ENCODE data around the gene NUP93.
"Not testable (repeated sequence)": the region's sequence is repeated elsewhere in the genome, so short reads cannot be mapped to it uniquely, and the experiment has no call there.

NUP93 gene

DNA sequence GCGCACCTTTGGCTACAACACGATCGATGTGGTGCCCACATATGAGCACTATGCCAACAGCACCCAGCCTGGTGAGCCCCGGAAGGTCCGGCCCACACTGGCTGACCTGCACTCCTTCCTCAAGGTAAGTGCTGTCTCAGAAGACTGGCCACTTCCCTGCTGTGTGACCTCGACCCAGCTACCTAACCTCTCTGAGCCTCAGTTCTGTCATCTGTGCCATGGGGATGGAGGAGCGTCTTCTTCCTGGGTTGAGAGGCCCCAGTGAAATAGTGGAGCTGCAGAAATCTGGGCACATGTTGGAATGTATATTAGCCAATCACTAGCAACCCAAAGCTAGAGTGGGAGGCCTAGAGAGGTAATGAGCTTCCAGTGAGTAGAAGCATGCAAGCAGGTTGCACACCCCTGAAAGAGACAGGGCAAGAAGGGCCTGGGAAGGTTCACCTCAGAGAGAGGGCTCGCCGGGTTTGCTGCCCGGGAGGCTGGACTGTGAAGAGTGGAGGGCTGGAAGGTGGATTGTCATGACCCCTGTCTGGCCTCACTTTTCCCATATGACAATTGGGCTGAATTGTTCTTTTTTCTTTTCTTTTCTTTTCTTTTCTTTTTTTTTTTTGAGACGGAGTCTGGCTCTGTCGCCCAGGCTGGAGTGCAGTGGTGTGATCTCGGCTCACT is 135.6 kb downstream of the NUP93 start:
- Mint-ChIP-seq H3K27ac (no peak overlapping the region), H3K9me3 (no peaks in the 10 kb centered on the region), H3K36me3 (no peaks in the 10 kb centered on the region), H3K27me3 (no peaks in the 10 kb centered on the region), H3K4me3 (no peak overlapping the region), H3K4me1 (peaks cover 33% of the 10 kb centered on the region)

DNA sequence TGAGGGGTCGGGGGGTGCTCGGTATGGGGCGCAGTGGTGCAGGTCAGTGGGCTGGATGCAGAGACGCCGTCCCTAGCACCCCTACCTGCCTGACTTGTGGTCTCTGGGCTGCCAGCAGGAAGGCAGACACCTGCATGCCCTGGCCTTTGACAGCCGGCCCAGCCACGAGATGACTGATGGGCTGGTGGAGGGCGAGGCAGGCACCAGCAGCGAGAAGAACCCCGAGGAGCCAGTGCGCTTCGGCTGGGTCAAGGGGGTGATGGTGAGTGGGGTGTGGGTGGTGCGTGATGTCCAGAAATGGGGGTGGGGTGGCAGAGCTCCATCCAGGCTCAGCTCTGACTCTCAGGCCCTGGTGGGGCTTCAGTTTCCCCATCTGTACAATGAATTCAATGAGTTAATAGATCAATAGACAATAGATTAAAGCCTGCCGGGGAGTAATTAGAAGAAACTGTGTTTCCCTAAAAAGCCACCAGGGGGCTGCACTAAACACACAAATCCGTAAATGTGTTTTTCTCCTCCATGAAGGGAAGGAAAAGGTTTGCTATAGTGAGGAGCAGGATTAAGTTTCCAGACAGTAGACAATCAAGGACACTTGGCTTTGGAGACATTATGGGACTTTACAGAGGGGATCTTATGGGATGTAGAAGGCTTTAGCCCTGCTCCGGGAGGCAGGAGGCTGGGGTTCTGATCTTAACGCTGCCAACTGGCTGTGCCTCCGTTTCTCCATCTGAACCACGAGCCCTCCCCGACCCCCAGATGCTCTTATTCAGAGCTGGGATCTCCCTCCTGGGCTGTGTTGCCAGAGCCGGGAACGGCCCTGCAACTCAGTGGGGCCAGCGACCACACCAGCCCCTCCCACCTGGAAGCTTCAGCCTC is 137.3 kb downstream of the NUP93 start:
- H3K36me3 Mint-ChIP-seq = no peaks in the 10 kb centered on the region
- peaks cover 16% of the 10 kb centered on the region for H3K4me1 Mint-ChIP-seq
- H3K4me3 Mint-ChIP-seq = no peak overlapping the region
- H3K27me3 Mint-ChIP-seq = no peaks in the 10 kb centered on the region
- no peak overlapping the region for H3K27ac Mint-ChIP-seq
- no peaks in the 10 kb centered on the region for H3K9me3 Mint-ChIP-seq

DNA sequence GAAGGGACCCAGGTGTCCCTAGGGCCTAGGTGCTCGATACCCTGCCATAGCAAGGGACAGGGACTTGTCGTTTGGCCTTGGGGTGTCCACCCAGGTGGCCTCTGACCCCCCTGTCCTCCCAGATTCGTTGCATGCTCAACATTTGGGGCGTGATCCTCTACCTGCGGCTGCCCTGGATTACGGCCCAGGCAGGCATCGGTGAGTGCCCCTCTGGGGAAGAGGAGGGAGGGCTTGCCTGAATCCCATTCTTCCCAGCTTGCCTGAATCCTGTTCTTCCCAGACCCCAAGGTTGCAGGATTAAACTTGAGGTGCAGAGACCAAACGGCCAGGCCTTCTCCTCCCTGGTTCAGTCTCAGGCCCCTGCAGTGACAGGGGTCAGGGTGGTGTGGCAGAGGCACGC is 138.2 kb downstream of the NUP93 start:
- no peaks in the 10 kb centered on the region for H3K9me3 Mint-ChIP-seq

DNA sequence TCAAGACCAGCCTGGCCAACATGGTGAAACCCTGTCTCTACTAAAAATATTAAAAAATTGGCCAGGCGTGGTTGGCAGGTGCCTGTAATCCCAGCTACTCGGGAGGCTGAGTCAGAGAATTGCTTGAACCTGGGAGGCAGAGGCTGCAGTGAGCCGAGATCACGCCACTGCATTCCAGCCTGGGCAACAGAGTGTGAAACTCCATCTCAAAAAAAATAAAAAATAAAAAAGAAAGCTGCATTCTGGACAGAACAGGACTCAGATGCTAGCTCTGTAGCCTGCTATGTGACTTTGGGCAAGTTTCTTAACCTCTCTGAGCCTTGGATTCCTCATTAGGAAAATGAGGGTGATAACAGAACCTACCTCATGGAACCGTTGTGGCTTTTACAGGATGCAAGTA is 138.8 kb downstream of the NUP93 start:
- not testable (repeated sequence) for H3K4me1 Mint-ChIP-seq, H3K27ac Mint-ChIP-seq, H3K9me3 Mint-ChIP-seq, H3K27me3 Mint-ChIP-seq, H3K36me3 Mint-ChIP-seq, H3K4me3 Mint-ChIP-seq

More for the DNA sequence above, 138.2 kb downstream of the NUP93 start:
- Mint-ChIP-seq H3K4me3 (no peak overlapping the region), H3K4me1 (peaks cover 6% of the 10 kb centered on the region), H3K36me3 (no peaks in the 10 kb centered on the region), H3K27me3 (no peaks in the 10 kb centered on the region), H3K27ac (no peak overlapping the region)

DNA sequence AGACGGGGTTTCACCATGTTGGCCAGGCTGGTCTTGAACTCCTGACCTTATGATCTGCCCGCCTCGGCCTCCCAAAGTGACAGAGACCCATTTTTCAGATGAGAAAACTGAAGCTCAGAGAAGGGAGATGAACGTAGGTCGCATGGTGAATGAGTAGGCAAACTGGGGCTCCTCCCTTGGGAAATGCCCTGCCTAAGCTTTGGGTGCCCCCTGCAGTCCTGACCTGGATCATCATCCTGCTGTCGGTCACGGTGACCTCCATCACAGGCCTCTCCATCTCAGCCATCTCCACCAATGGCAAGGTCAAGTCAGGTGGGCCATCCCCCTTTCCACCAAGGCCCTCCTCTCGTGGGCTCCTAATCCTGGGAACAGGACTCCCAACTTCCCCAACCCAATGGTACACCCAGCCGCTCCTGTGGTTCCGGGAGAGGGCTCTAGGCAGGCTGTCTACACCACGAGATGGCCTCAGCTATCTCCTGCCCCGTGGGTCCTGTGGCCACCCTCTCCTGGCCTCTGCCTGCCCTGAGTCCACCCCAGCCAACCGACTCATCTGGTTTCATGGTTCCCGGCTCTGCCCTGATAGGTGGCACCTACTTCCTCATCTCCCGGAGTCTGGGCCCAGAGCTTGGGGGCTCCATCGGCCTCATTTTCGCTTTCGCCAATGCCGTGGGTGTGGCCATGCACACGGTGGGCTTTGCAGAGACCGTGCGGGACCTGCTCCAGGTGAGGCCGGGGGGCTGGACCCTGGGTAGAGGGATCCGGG is 139.8 kb downstream of the NUP93 start:
- Mint-ChIP-seq H3K4me3 (no peak overlapping the region), H3K27me3 (no peaks in the 10 kb centered on the region), H3K4me1 (peaks cover 5% of the 10 kb centered on the region), H3K27ac (no peak overlapping the region), H3K9me3 (no peaks in the 10 kb centered on the region), H3K36me3 (no peaks in the 10 kb centered on the region)

DNA sequence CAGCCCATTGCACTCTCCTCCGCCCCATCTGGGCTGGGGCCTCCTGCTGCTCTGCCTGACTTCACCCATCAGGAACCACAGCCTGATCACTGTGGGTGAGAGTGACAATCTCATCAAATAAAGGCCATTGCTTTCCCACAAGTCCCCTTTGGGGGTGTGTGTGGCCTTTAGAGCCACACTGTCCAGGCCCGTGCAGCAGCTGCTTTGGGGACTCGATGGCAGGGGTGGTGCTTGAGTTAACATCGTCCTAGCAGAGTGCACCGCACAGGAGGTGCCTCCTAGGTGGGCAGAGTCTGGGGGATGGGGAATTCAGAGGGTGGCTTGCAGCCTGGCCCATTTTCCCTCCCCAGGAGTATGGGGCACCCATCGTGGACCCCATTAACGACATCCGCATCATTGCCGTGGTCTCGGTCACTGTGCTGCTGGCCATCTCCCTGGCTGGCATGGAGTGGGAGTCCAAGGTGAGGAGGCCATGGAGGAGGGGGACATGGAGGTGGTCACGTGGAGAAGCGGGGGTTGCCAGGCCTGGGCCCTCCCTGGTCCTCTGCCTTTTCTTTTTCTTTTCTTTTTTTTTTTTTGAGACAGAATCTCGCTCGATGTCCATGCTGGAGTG is 140.5 kb downstream of the NUP93 start:
- Mint-ChIP-seq H3K9me3 (no peaks in the 10 kb centered on the region), H3K27ac (no peak overlapping the region), H3K36me3 (no peaks in the 10 kb centered on the region), H3K4me3 (no peak overlapping the region), H3K4me1 (peaks cover 5% of the 10 kb centered on the region), H3K27me3 (no peaks in the 10 kb centered on the region)

DNA sequence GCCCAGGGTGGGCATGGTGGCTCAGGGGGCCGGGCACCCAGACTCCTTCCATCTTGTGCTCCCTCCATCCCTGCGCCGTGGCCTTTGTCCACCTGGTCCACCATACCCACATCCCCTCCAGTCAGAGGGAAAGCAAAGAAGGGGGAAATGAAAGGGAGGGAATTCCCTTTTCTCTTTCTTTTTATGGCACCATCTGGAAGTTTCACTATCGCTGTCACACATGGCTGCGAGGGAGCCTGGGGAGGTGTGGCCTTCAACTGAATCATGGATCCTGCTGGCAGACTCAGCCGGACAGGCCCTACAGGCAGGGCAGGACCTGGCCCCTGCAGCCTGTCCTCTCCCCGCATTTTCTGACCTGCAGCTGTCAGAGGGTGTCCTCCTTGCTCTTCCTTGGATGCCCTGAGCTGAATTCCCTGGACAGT is 141.3 kb downstream of the NUP93 start:
- H3K4me3 Mint-ChIP-seq = no peak overlapping the region
- H3K27me3 Mint-ChIP-seq = no peaks in the 10 kb centered on the region
- H3K9me3 Mint-ChIP-seq = no peaks in the 10 kb centered on the region
- no peaks in the 10 kb centered on the region for H3K36me3 Mint-ChIP-seq
- H3K4me1 Mint-ChIP-seq = peaks cover 5% of the 10 kb centered on the region
- H3K27ac Mint-ChIP-seq = no peak overlapping the region

DNA sequence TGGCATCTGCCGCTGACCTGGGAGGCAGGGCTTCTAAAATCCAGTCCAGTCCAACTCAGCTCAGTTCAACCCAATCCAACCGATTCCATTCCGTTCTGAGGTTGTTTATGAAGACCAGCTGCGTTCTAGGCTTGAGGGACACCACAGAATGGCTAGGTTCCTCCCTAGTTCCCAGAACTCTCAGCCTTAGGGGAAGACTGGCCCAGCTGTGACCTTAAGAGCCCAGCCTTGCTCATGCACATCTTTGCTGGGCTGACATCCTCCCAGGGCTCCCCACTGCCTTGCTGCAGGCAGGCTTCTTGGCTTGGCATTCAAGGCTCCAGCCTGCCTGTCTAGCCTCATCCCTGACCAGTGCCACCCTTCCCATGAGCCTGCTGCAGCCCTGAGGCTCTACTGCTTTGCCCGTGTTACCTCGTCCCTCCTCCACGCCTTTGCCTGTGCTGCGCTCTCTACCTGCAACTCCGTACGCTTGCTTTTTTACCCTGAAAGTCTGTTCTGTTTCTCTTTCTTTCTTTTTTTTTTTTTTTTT is 143.0 kb downstream of the NUP93 start:
- Mint-ChIP-seq H3K4me1 (no peaks in the 10 kb centered on the region), H3K27ac (no peak overlapping the region), H3K27me3 (no peaks in the 10 kb centered on the region), H3K9me3 (no peaks in the 10 kb centered on the region), H3K36me3 (no peaks in the 10 kb centered on the region), H3K4me3 (no peak overlapping the region)

DNA sequence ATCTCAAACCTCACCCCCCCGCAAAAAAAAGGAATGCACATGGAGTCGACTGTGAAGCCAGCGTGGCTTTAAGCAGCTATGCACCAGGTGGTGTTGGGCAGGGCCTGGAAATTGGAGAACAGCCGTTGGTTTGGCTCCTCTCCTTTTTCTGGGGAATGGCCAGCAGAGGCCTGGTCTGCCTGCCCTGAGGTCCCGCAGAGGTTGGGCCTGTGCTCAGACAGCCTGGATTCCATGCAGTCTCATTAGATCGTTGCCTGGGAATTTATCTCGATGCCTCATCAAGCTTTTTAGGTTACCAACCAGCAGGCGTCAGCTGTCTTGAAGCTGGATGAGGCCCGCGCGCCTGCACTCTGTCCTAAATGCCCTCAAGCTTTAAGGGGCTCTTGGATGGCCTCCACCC is 144.9 kb downstream of the NUP93 start:
- Mint-ChIP-seq H3K27me3 (no peaks in the 10 kb centered on the region), H3K9me3 (no peaks in the 10 kb centered on the region), H3K4me3 (no peak overlapping the region), H3K4me1 (no peaks in the 10 kb centered on the region), H3K36me3 (no peaks in the 10 kb centered on the region), H3K27ac (no peak overlapping the region)

DNA sequence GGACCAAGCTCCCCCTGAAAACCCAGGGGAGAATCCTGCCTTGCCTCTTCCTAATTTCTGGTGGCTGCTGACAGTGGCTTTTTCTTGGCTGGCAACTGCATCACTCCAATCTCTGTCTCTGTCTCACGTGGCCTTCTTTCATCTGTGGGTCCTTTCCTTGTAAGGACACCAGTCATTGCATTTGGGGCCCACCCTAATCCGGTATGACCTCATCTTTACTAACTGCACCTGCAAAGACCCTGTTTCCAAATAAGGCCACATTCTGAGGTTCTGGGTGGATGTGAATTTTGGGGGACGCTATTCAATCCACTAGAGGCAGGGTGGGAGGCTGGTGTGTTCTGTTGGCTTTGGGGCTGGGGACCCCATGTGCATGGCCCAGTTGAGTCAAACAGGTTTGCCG is 146.1 kb downstream of the NUP93 start:
- H3K36me3 Mint-ChIP-seq = no peaks in the 10 kb centered on the region
- H3K4me1 Mint-ChIP-seq = no peaks in the 10 kb centered on the region
- no peak overlapping the region for H3K27ac Mint-ChIP-seq
- H3K9me3 Mint-ChIP-seq = no peaks in the 10 kb centered on the region
- H3K4me3 Mint-ChIP-seq = no peak overlapping the region
- no peaks in the 10 kb centered on the region for H3K27me3 Mint-ChIP-seq

DNA sequence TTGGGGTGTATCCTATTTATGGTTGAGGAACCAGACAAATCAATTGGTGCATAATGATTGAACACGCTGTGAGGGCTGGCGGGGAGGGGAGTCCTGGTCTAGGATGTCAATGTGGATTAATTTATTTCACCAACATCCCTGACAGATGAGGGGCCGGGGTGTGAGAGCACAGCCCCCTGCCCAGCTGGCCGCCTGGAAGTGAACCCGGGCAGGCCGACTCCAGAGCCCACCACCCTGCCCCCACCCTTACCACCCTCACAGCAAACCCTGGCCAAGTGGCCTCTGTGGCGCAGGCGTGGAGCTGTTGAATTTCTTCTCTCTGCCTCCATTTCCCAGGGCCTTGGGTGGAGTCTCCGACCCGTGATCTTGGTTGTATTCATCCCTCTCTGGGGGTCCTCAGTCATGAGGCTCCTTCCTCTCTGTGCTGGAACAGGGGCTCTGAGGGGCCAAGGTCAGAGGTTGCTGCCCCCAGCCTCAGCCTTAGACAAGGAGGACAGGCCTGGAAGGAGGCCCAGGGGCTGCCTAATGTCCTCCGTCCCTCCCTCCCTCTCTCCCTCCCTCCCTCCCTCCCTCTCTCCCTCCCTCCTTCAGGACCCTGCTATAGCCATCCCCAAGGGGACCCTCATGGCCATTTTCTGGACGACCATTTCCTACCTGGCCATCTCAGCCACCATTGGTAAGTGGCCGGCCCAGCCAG is 147.7 kb downstream of the NUP93 start:
- Mint-ChIP-seq H3K4me3 (no peak overlapping the region), H3K36me3 (no peaks in the 10 kb centered on the region), H3K4me1 (no peaks in the 10 kb centered on the region), H3K9me3 (no peaks in the 10 kb centered on the region), H3K27ac (no peak overlapping the region), H3K27me3 (no peaks in the 10 kb centered on the region)

DNA sequence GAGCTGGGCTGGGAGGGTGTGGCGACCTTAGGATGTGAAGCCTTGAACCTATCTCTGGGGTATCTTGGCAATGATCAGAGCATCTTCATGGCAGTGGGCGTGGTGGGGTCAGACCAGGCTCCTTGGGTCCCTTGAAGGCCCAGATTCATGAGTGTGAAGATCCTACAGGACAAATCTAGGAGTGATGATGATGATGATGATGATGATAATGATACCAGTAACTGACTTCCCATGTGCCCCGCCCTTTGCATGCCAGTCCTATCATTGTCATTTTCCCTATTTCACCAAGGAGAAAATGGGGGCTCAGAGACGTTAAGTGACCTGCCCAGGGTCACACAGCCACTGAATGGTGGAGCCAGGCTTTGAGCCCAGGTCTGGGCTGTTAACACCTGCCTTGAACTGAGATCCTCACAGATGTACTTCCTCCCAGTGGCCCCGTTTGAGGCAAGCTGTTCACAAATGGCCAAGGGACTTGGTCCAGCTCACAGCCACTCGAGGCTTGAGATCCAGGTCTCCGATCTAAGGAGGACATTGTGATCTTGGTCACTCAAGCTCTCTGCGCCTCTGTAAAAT is 148.4 kb downstream of the NUP93 start:
- H3K27ac Mint-ChIP-seq = no peak overlapping the region
- H3K4me3 Mint-ChIP-seq = no peak overlapping the region
- no peaks in the 10 kb centered on the region for H3K9me3 Mint-ChIP-seq
- no peaks in the 10 kb centered on the region for H3K27me3 Mint-ChIP-seq
- no peaks in the 10 kb centered on the region for H3K36me3 Mint-ChIP-seq
- no peaks in the 10 kb centered on the region for H3K4me1 Mint-ChIP-seq

DNA sequence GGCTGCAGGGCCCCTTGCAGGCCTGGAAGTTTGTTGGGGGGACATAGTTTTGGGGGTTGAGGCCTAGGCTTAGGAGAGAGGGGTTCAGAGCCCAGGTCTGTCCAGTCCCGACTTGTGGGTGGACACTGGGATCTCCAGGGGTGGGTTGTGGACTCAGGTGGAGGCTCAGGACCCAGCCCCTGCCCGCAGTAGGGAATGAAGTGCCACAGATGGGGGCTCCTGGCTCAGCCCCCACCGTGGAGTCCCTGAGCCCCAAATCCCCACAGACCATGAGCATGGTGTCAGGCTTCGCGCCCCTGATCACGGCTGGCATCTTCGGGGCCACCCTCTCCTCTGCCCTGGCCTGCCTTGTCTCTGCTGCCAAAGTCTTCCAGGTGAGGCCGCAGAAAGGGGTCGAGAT is 149.3 kb downstream of the NUP93 start:
- no peak overlapping the region for H3K27ac Mint-ChIP-seq
- H3K9me3 Mint-ChIP-seq = no peaks in the 10 kb centered on the region
- no peaks in the 10 kb centered on the region for H3K4me1 Mint-ChIP-seq
- H3K36me3 Mint-ChIP-seq = no peaks in the 10 kb centered on the region
- no peak overlapping the region for H3K4me3 Mint-ChIP-seq
- H3K27me3 Mint-ChIP-seq = no peaks in the 10 kb centered on the region

DNA sequence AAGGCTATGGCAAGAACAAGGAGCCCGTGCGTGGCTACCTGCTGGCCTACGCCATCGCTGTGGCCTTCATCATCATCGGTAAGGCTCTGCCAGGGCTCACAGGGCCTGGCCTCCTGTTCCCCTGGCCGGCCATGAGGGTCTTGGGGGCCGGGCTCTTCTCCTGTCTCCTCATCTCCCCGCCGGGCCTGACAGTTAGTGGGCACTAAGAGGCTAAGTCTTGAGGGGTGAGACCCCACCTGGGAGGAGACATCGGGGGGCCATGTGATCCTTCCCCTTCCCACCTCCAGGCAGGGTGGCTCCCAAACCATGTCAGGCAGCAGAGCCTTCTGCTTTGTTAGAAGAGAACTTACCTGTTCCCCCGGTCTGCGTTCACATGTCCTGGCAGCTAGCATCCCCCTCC is 150.2 kb downstream of the NUP93 start:
- Mint-ChIP-seq H3K9me3 (no peaks in the 10 kb centered on the region), H3K4me1 (no peaks in the 10 kb centered on the region), H3K4me3 (no peak overlapping the region), H3K27ac (no peak overlapping the region), H3K27me3 (no peaks in the 10 kb centered on the region), H3K36me3 (no peaks in the 10 kb centered on the region)

DNA sequence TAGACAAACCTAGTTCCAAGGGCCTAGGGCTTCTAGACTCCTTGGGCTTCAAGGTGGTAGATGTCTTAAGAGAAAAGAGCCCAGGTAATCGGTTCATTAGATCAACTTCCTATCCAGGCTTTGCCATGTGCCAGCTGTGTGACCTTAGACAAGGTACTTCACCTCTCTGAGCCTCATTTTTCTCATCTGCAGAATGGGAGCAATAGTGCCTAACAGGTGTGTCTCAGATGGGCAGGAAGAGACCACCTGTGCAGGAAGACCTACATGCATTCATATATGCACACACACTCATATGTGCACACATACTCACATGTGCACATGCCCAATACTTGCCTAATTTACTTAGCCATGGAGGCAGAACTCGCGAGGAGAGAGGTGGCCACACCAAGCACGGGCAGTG is 150.8 kb downstream of the NUP93 start:
- Mint-ChIP-seq H3K4me3 (no peak overlapping the region), H3K4me1 (no peaks in the 10 kb centered on the region), H3K27me3 (no peaks in the 10 kb centered on the region), H3K9me3 (no peaks in the 10 kb centered on the region), H3K27ac (no peak overlapping the region), H3K36me3 (no peaks in the 10 kb centered on the region)

Measured in activated naive CD4-positive, alpha-beta T cell treated with anti-CD3 and anti-CD28 coated beads, Interleukin-2, amount 50 U/mL, for 24 hours (primary cell).